DOHH2 (cell line): ENCODE measurements around the gene RIPK1.
"Not testable (repeated sequence)": the region's sequence is repeated elsewhere in the genome, so short reads cannot be mapped to it uniquely, and the experiment has no call there.

Experiments
- H3F3A ChIP-seq: fragments of 200-600 bp; sonication (generic), shearing (Covaris generic); 2 replicates; pipeline ENCODE4 v1.6.0; 2016; ENCODE audit warnings: antibody characterized with exemption, mild to moderate bottlenecking; ENCODE audit not compliant: control insufficient read depth, insufficient read depth
- H3K27ac ChIP-seq: fragments of 200-600 bp; sonication (generic); 2 replicates; pipeline ENCODE4 v1.5.1; 2014; ENCODE audit warnings: low read depth, mild to moderate bottlenecking, low read length, moderate library complexity
- H3K27me3 ChIP-seq: fragments of 200-600 bp; sonication (generic); 2 replicates; pipeline ENCODE4 v1.6.1; 2014; ENCODE audit warnings: mild to moderate bottlenecking, low read length, mixed read lengths; ENCODE audit not compliant: control insufficient read depth
- H3K36me3 ChIP-seq: fragments of 200-600 bp; sonication (generic); 2 replicates; pipeline ENCODE4 v1.6.1; 2014; ENCODE audit warnings: mild to moderate bottlenecking, low read length, moderate library complexity, mixed read lengths; ENCODE audit not compliant: control insufficient read depth
- H3K4me1 ChIP-seq: fragments of 200-600 bp; sonication (generic); 2 replicates; pipeline ENCODE4 v1.6.1; 2014; ENCODE audit warnings: mild to moderate bottlenecking, low read length, mixed read lengths; ENCODE audit not compliant: control insufficient read depth
- H3K4me2 ChIP-seq: fragments of 200-600 bp; sonication (generic); 2 replicates; pipeline ENCODE4 v1.6.0; 2014; ENCODE audit warnings: mild to moderate bottlenecking, low read length, moderate library complexity
- H3K4me3 ChIP-seq: fragments of 200-600 bp; sonication (generic); 2 replicates; pipeline ENCODE4 v1.5.1; 2014; ENCODE audit warnings: mild to moderate bottlenecking, low read length, mixed read lengths
- H3K79me2 ChIP-seq: fragments of 200-600 bp; sonication (generic); 2 replicates; pipeline ENCODE4 v1.6.1; 2014; ENCODE audit warnings: mild to moderate bottlenecking, low read length, mixed read lengths; ENCODE audit not compliant: control insufficient read depth
- H3K9me2 ChIP-seq: fragments of 200-600 bp; sonication (generic); replicated peaks from 2 replicates; pipeline ENCODE4 v1.6.1; 2014; ENCODE audit warnings: mild to moderate bottlenecking, low read length, mixed read lengths; ENCODE audit not compliant: control insufficient read depth
- H3K9me3 ChIP-seq: fragments of 200-600 bp; sonication (generic); 2 replicates; pipeline ENCODE4 v1.6.1; 2014; ENCODE audit warnings: antibody characterized with exemption, low read length, mixed read lengths; ENCODE audit not compliant: control insufficient read depth, insufficient read depth
- H4K20me1 ChIP-seq: fragments of 200-600 bp; sonication (generic); 2 replicates; pipeline ENCODE4 v1.6.0; 2014; ENCODE audit warnings: low read depth, mild to moderate bottlenecking, antibody characterized with exemption, low read length, moderate library complexity; ENCODE audit not compliant: control insufficient read depth, insufficient read depth
- EZH2phosphoT487 ChIP-seq: fragments of 200-600 bp; sonication (generic); IDR thresholded peaks from 2 replicates; pipeline ENCODE4 v1.6.1; 2017; ENCODE audit warnings: borderline replicate concordance, mild to moderate bottlenecking, antibody characterized with exemption, low read length, moderate library complexity, mixed read lengths
- TF ChIP-seq, protein P1 (sequence below): fragments of 200-600 bp; sonication (generic); IDR thresholded peaks from one replicate; pipeline ENCODE4 v1.5.1; 2014; ENCODE audit warnings: antibody characterized with exemption, mild to moderate bottlenecking, low read depth, low read length; ENCODE audit not compliant: poor library complexity, severe bottlenecking

RIPK1 gene

DNA sequence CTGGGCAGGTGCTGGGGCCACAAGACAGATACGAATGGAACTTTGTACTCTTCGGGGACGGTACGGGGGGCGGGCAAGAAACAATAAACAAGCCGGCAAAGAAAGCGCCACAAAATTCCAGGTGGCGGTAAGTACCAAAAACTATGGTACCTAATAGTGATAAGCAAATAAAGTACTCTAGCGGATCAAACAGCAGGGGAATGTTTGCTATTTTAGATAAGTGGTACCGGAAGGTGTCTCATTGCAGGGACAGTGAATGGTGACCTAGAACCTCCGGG is 15.1 kb upstream of the RIPK1 start:
- no peak overlapping the region for H3K27ac ChIP-seq
- no peaks in the 10 kb centered on the region for H3K79me2 ChIP-seq

DNA sequence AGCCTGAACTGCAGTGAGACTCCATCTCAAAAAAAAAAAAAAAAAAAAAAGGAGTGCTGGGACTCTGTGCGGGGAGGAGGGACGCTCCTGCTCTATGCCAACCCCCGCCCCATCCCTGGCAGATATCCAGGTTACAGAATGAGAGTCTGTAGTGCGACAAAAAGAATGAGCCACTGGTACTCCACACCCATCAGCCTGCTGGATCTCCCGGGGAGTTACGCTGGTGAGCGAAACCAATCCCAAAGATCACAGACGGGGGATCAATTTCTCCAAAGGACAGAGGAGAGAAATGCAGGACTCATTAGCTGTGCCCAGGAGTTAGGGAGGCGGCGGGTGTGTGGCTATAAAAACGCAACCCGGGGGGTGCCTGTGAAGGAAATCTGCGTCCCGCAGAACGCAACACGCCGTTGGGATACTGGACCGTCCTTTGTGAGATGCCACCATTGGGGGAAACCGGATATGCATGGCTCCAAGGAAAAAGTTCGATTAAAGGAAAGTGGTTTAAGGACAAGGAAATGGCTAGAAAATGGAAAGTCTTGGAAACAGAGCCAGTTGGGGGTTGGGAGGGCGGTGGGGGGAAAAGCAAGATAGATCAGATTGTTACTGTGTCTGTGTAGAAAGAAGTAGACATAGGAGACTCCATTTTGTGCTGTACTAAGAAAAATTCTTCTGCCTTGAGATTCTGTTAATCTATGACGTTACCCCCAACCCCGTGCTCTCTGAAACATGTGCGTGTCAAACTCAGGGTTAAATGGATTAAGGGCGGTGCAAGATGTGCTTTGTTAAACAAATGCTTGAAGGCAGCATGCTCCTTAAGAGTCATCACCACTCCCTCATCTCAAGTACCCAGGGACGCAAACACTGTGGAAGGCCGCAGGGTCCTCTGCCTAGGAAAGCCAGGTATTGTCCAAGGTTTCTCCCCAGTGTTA is 13.8 kb upstream of the RIPK1 start:
- H3K9me3 ChIP-seq, H3K9me2 ChIP-seq, H3K27ac ChIP-seq, H4K20me1 ChIP-seq, H3K79me2 ChIP-seq, H3K36me3 ChIP-seq, H3K27me3 ChIP-seq: not testable (repeated sequence)
- Histone ChIP-seq H3K4me2 (peak overlapping the region; percentile 76), H3K4me1 (peaks cover 42% of the 10 kb centered on the region), H3K4me3 (peak overlapping the region; percentile 72), H3F3A (peaks cover 16% of the 10 kb centered on the region)

More for the DNA sequence above, 15.1 kb upstream of the RIPK1 start:
- no peaks in the 10 kb centered on the region for H3K9me3 ChIP-seq
- H3K27me3 ChIP-seq: no peaks in the 10 kb centered on the region
- no peak for TF ChIP-seq EZH2phosphoT487
- TF ChIP-seq, protein P1, sequence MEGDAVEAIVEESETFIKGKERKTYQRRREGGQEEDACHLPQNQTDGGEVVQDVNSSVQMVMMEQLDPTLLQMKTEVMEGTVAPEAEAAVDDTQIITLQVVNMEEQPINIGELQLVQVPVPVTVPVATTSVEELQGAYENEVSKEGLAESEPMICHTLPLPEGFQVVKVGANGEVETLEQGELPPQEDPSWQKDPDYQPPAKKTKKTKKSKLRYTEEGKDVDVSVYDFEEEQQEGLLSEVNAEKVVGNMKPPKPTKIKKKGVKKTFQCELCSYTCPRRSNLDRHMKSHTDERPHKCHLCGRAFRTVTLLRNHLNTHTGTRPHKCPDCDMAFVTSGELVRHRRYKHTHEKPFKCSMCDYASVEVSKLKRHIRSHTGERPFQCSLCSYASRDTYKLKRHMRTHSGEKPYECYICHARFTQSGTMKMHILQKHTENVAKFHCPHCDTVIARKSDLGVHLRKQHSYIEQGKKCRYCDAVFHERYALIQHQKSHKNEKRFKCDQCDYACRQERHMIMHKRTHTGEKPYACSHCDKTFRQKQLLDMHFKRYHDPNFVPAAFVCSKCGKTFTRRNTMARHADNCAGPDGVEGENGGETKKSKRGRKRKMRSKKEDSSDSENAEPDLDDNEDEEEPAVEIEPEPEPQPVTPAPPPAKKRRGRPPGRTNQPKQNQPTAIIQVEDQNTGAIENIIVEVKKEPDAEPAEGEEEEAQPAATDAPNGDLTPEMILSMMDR: no peak
- H3K4me1 ChIP-seq: peaks cover 33% of the 10 kb centered on the region
- H3F3A ChIP-seq: peaks cover 9% of the 10 kb centered on the region; the same call in 1 of the 2 replicates
- H3K9me2 ChIP-seq: no peaks in the 10 kb centered on the region
- H4K20me1 ChIP-seq: no peaks in the 10 kb centered on the region
- peak overlapping the region; percentile 76 for H3K4me2 ChIP-seq
- peak overlapping the region; percentile 72 for H3K4me3 ChIP-seq
- no peaks in the 10 kb centered on the region for H3K36me3 ChIP-seq

- H3K27me3 ChIP-seq, H3K9me2 ChIP-seq, H3K36me3 ChIP-seq, H3K9me3 ChIP-seq, H4K20me1 ChIP-seq, H3K4me3 ChIP-seq, H3K79me2 ChIP-seq, H3K27ac ChIP-seq: not testable (repeated sequence)
- 0 out of 2 replicates have a peak overlapping the region, but pooled peaks have one; percentile 53 for H3K4me2 ChIP-seq
- H3F3A ChIP-seq: peaks cover 16% of the 10 kb centered on the region
- H3K4me1 ChIP-seq: peaks cover 45% of the 10 kb centered on the region
Observed at GRCh38 chr6:3055158-3055499, 13.2 kb upstream of the RIPK1 start.

GRCh38 chr6:3057063-3057770 is 11.1 kb upstream of the RIPK1 start:
- Histone ChIP-seq H3K36me3 (no peaks in the 10 kb centered on the region), H3K4me3 (no peak overlapping the region), H3K27ac (no peak overlapping the region), H3K4me2 (no peak overlapping the region), H3K9me3 (no peaks in the 10 kb centered on the region), H4K20me1 (no peaks in the 10 kb centered on the region), H3F3A (peaks cover 25% of the 10 kb centered on the region), H3K79me2 (no peaks in the 10 kb centered on the region), H3K27me3 (no peaks in the 10 kb centered on the region), H3K4me1 (peaks cover 65% of the 10 kb centered on the region), H3K9me2 (no peaks in the 10 kb centered on the region)
- TF ChIP-seq, protein P1: no peak
- no peak for TF ChIP-seq EZH2phosphoT487
